ENCODE data around the gene ZNF576.
"Not testable (repeated sequence)": the region's sequence is repeated elsewhere in the genome, so short reads cannot be mapped to it uniquely, and the experiment has no call there.

Gene ZNF576

DNA sequence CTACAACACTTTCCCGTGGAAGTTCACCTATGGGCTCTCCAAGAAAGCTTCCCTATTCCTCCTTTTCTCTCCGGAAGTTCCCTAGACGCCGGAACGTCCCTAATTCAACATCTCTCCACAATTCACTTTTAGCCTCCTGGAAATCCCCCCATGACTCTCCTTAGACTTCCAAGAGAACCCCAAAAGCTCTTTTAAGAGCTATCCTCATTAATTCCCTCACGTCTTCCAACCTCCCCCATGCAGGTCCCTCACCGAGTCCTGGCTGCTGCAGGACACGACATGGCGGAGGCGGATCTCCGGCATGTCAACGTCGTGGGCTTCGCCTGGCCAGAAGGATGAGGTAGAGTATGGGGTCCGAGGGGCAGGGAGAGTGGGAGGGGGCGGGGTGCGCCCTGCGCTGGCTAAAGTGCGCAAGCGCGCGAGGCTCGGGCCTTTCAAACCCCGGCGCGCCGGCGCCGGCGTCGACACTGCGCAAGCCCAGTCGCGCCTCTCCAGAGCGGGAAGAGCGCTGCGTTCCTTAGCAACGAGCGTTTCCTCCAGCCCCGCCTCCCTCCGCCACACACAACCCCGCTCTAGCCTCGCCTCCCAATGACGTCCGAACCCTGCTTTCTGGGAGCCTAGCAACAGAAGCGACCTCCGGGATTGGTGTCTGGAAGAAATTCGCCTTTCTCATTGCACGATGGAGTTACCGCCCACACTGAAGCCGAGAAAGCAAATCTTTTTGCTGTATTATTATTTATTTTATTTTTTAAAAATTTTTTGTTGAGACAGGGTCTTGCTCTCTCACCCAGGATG, 21.0 kb upstream of the ZNF576 start, which contains the start of the genes PINLYP and XRCC1:
Gene PINLYP (plus strand): TSS at position 646 of the 795 bp plus-strand sequence. CDS start 1,391 bp downstream, outside the sequence.
Gene XRCC1 (minus strand): TSS at position 372 of the 795 bp plus-strand sequence. CDS start 69 bp downstream, at position 303.
- peak; percentile 82 to 90 for DNase-seq (ENCODE audit: low read depth in 2 of 2)

DNA sequence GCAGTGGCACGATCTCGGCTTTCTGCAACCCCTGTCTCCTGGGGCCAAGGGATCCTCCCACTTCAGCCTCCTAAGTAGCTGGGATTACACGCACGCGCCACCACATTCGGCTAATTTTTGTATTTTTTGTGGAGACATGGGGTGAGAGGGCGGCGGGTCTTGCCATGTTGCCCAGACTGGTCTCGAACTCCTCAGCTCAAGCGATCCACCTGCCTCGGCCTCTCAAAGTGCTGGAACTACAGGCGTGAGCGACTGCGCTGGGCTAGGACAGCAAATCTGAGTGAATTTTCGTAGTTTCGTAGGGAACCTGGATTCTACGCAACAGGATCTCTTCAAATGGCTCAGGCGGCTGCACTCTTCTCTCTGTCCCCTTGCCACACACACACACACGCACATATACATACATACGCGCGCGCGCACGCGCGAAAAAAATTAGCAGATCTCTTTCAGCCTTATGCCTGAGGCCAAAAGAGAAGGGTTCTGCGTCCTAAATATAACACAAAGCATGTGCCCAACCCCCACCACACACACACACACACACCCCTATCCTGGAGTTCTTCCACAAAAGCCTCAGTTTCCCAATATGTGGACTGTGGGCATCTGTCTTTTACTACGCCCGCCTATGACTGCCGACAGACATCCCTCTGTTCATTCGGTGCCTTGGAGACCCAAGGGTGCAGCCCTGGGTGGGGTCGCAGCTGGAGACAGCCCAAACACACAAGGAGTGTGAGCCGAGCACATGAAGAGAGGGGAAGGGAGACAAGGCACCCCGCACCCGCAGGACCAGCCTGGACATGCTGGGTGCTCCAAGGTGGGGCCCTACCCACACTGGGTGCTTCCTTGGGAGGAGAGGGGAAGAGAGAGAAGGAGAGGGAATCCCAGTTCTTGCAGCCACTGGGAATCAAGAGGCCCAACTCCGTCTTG, 20.2 kb upstream of the ZNF576 start:
- DNase-seq (ENCODE audit: low read depth in 2 of 2): no peak

GRCh38 chr19:43578787-43579186, 17.6 kb upstream of the ZNF576 start:
- no peak for DNase-seq (ENCODE audit: low read depth in 2 of 2)

DNA sequence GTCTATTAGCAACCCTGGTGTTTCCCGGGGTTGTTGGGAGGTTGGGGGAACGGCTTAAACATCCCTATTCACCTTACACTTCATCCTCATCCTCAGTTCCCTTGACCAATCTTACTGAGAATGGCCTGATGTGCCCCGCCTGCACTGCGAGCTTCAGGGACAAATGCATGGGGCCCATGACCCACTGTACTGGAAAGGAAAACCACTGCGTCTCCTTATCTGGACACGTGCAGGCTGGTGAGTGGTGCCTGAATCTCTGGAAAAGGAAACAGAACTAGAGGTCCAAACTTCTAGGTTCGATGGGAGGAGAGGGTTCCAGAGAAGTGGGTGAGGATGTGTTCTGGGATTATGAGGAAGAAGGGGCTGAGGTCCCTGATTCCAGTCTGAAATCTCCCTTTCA, 14.9 kb upstream of the ZNF576 start:
- DNase-seq (ENCODE audit: low read depth in 2 of 2): no peak

DNA sequence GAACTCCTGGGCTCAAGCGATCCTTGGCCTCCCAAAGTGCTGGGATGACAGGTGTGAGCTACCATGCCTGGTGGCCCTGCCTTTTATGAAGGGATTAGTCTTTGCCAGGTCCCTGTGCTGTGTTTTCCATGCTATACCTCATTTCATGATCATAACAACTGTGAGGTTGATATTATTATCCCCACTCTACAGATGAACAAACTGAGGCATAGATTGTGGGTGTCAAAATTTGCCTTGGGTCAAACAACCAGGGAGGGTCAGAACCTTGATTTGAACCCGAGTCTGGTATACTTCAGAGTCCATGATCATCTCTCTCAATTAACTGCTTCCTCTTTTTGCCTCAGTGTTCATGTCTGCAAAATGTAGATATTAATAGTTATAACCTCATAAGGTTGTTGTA, 13.9 kb upstream of the ZNF576 start:
- DNase-seq (ENCODE audit: low read depth in 2 of 2): no peak

- DNase-seq (ENCODE audit: low read depth in 2 of 2): no peak
These were observed 11.9 kb upstream of the ZNF576 start for GRCh38 chr19:43584484-43584883.

DNA sequence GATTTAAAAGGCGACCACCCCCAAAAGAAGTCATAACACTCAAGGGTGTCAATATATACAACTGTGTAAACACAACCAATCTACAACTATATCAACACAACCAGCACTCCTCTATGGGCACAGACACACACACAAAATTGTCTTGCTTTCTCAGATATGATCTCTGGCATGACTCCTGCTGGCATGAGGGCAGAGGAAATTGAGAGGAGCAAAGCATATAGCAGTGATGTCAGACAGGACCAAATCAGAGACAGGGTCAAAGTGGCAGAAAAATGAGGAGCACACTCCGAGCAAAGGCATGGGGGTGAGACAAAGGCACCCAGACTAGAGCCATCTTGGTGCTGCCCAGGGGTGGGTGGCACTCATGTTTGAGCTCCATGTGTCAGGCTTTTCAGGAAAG, 10.0 kb upstream of the ZNF576 start:
- no peak for DNase-seq (ENCODE audit: low read depth in 2 of 2)

DNA sequence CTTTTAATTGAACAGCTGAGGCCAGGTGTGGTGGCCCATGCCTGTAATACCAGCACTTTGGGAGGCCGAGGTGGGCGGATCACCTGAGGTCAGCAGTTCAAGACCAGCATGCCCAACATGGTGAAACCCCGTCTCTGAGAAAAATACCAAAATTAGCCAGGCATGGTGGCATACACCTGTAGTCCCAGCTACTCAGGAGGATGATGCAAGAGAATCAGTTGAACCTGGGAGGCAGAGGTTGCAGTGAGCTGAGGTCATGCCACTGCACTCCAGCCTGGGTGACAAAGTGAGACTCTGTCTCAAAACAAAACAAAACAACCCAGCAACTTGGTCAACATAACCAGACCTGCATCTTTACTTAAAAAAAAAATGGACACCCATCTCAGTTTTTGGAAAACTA, 9.4 kb upstream of the ZNF576 start:
- not testable (repeated sequence) for DNase-seq (ENCODE audit: low read depth in 2 of 2)

GRCh38 chr19:43589277-43589676, 7.1 kb upstream of the ZNF576 start:
- DNase-seq (ENCODE audit: low read depth in 2 of 2): no peak

DNA sequence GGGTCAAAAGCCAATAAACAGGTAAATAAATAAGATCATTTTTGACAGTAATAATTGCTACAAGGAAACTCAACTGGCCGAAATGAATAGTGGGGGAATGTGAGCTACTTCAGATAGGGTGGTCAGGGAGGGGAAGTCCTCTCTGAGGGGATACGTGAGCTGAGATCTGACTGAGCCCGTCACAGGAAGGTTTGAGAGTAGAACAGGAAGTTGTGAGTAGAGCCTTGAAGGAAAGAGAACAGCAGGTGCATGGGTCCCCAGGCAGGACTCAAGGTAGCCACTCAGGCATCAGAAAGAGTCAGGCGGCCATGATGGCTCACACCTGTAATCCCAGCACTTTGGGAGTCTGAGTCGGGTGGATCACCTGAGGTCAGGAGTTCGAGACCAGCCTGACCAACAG, 6.7 kb upstream of the ZNF576 start:
- no peak for DNase-seq (ENCODE audit: low read depth in 2 of 2)

DNA sequence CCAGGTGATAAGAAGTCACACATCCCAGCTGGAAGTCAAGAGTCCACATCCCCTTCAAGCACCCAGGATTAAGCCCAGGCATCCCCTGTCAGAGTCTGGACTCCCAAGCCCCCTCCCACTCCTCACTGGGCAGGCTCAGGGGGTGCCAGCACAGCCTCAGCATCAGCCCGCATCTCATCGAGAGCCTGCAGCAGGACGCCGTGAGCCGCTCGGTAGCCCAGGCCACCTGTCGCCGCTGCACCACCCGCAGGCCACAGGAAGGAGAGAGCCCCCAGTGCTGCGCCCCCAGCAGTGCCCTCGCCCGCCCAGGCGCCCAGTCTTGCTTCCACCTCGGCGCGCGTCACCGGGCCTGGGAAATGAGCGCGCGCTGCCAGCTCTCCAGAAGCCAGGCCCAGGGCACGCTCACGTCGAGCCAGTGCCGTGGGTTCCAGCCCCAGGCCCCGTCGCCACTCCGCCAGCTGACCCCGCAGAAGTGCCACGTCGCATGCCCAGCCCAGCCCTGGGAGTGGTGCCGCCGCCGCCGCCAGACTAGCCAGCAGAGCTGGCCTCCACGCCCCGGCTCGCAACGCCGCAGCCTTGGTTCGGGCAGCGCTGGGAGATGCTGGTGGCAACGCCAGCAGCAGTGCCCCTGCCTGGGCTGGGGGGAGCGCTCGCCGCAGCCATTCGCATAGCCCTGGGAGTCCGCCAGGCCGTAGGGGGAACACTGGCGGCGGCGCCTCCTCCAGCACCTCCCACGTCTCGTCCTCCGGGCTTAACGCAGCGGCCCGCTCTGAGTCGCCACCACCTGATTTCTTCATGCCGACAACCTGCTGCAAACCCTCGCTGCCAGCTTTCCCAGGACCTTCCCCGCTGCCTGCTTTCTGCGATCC, 4.3 kb upstream of the ZNF576 start:
- DNase-seq (ENCODE audit: low read depth in 2 of 2): no peak

DNA sequence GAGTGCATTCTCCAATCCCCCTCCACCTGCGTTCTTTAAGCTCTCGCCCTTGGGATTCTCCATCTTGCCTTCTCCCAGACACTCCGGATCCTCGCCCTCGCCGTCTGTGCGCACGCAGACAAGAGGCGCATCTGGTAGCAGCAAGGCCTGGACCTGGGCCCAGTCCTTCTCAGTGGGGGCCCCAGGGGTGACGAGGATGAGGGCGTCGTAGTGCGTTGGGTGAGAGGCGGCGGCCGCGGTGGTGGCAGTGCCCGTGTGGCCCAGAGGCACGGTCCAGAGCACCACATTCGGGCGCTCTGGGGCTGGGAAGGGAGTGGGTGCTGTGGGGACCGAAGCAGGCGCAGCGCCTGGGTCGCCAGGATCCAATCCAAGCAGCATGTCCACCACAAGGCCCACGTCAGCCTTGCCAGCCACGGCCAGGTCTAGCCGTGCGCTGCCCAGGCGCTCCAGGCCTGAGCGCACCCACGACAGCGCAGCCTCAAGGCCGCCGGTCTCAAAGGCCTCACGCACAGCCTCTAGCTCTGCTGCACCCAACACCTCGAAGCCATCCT, 3.5 kb upstream of the ZNF576 start:
- DNase-seq (ENCODE audit: low read depth in 2 of 2): no peak

- DNase-seq (ENCODE audit: low read depth in 2 of 2): no peak
These were observed 2.2 kb upstream of the ZNF576 start for GRCh38 chr19:43594081-43594697.

DNA sequence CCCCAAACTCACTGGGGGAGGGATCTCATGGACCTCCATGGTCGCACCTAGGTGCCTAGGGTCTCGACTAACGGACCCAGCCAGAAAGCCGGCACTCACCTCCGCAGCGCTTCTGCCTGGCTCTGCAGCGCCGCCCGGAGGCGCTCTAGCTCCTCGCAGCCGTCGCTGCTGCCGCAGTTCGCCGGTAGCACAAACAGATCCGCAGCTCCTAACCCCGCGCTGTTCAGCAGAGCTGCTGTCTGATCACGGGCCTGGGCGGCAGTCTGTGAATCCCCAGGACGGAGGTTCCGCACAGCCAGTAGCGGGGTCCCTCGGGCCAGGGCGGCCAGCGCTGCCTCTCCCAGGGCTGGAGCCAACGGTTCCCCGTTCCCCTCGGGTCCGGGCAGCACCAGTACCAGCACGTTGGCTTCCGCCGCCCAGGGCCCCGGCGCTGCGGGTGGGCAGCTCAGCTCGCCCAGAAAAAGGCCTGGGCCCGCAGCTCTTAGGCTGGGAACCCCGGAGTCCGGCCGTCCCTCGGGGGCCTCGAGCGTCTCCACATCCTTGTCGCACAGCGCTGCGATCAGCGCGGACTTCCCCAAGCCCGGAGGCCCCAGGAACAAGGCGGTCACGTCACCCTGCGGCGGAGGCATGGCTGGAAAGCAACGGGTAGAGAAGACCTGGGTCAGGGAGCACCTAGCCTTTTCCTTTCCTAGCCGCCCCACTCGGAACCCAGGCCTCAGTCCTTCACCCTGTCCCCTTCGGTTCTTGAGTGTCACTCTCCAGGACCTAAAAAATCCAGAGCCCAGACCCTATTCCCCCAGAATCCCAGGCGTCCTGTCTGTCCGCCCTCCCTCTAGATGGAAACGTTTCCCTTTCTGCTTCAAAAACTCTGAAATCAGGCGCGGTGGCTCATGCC, 1.4 kb upstream of the ZNF576 start:
- peak; percentile 23 to 39 for DNase-seq (ENCODE audit: low read depth in 2 of 2)

GRCh38 chr19:43595605-43595998, 793 bp upstream of the ZNF576 start:
- DNase-seq (ENCODE audit: low read depth in 2 of 2): no peak

- no peak for DNase-seq (ENCODE audit: low read depth in 2 of 2)
These were observed 557 bp downstream of the ZNF576 start for GRCh38 chr19:43596842-43597461.

- no peak for DNase-seq (ENCODE audit: low read depth in 2 of 2)
These were observed 1.5 kb downstream of the ZNF576 start for GRCh38 chr19:43597876-43598275.

GRCh38 chr19:43598445-43599240, 2.2 kb downstream of the ZNF576 start:
- DNase-seq (ENCODE audit: low read depth in 2 of 2): no peak
